GM10248 (cell line): ENCODE data around the gene VASH1.

ENCODE experiments used
- CTCF ChIA-PET: fragments of 300-600 bp; sonication (Branson Sonifier 250); formaldehyde crosslinking; extraction: SDS; loops from one replicate; lab custom pipeline; 2021; ENCODE audit warnings: antibody characterized with exemption; lab: Yijun Ruan, JAX
- POLR2A ChIA-PET: fragments of 350-650 bp; sonication (Branson Sonifier 250); formaldehyde crosslinking; extraction: SDS; loops from one replicate; lab custom pipeline; 2020; ENCODE audit warnings: antibody characterized with exemption; lab: Yijun Ruan, JAX
- DNase-seq: peaks from one replicate; pipeline ENCODE4 v3.0.0; 2012; ENCODE audit errors: extremely low spot score
- TF ChIP-seq, protein P1 (sequence below): IDR thresholded peaks from 2 replicates; pipeline ENCODE4 v1.5.1; 2012; ENCODE audit warnings: mild to moderate bottlenecking, low read depth; ENCODE audit errors: extremely low read depth, missing control alignments, control extremely low read depth

The VASH1 gene

DNA sequence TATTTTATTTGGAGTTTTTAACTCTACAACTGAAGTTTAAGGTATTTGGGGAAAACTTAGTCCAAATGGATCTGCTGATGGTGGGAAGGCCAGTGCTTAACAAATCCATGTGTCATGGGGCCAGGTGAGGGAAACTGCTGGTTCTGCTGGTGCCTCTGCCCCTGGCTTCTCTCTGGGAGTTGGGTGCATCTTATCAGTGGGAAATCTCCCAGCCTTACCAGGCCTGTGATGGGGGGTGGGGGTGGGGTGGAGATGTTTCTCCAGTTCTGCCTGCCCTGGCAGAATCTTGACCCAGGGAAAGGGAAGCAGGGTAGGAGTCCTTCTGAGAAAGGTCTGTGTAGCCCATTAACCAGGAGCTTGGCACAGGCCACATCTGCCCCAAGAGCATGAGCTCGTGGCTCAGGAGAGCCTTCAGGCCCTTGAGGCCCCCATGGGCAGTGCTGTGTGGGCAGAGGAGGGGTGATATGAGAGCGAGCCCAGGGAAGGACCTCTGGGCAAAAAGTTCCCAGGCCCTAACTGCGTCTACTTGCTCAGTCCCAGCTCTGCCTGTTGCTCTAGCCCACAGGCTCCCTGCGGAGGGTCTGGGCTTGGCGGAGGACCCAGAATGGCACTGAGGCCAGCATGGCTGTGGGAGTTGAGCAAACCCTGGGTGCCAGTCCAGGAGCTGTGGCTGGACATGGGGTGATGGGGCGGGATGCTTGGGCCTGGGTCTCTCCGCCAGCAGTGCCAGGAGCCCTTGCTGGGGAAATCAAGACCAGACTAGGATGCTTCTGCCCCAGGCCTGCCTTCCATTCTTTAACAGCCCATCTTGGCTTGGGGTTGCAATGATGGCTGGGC, 18.2 kb downstream of the VASH1 start:
- no peak for DNase-seq
- ChIA-PET POLR2A (no interaction called here), CTCF (interaction anchor here (2.1 to 10.4 kb wide), 2 partner anchors 11 to 69 kb away, joined by 7 to 106 read pairs; no protein-coding TSS in a partner anchor)
- TF ChIP-seq, protein P1, sequence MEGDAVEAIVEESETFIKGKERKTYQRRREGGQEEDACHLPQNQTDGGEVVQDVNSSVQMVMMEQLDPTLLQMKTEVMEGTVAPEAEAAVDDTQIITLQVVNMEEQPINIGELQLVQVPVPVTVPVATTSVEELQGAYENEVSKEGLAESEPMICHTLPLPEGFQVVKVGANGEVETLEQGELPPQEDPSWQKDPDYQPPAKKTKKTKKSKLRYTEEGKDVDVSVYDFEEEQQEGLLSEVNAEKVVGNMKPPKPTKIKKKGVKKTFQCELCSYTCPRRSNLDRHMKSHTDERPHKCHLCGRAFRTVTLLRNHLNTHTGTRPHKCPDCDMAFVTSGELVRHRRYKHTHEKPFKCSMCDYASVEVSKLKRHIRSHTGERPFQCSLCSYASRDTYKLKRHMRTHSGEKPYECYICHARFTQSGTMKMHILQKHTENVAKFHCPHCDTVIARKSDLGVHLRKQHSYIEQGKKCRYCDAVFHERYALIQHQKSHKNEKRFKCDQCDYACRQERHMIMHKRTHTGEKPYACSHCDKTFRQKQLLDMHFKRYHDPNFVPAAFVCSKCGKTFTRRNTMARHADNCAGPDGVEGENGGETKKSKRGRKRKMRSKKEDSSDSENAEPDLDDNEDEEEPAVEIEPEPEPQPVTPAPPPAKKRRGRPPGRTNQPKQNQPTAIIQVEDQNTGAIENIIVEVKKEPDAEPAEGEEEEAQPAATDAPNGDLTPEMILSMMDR, result no peak

DNA sequence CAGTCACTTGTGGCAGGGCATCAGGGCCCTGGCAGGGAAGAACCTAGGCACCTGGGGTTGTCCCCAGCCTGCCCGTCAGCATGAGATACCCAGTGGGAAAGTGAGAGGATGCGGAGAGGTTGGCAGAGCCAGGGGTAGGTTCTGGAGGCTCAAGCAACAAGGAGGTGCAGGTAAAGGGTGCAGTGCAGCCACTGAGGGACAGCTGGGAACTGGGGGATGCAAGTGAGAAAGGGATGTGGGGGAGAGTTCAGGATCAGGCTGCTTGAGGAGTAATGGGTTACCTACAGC, 18.7 kb downstream of the VASH1 start:
- CTCF ChIA-PET, result interaction anchor here (2.1 to 10.4 kb wide), 2 partner anchors 11 to 69 kb away, joined by 7 to 106 read pairs; no protein-coding TSS in a partner anchor

DNA sequence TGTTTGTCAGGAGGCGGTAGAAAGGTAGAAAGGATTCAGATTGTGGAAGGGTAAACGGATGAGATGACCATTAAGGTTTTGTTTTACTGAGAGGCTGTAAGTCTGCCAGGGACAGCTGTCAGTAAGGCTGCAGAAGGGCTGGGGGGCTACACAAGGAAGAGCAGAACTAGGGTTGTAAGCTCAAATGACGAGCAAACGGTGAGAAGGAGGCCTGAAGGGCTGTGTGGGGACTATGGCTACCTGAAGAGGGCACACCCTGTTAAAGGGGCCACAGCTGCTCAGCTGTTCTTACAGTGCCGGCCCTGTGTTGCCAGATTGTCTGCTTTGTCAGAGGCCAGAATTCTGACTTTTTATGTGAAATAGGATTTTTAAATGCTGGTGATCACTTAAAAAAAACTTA, 19.1 kb downstream of the VASH1 start:
- DNase-seq, result no peak
- TF ChIP-seq, protein P1, result no peak
- POLR2A ChIA-PET, result no interaction called here
- CTCF ChIA-PET, result interaction anchor here (8.2 to 10.4 kb wide), 2 partner anchors 12 to 69 kb away, joined by 106 to 122 read pairs; no protein-coding TSS in a partner anchor

More for the DNA sequence above, 18.7 kb downstream of the VASH1 start:
- TF ChIP-seq, protein P1, result no peak
- no peak for DNase-seq
- POLR2A ChIA-PET, result no interaction called here

DNA sequence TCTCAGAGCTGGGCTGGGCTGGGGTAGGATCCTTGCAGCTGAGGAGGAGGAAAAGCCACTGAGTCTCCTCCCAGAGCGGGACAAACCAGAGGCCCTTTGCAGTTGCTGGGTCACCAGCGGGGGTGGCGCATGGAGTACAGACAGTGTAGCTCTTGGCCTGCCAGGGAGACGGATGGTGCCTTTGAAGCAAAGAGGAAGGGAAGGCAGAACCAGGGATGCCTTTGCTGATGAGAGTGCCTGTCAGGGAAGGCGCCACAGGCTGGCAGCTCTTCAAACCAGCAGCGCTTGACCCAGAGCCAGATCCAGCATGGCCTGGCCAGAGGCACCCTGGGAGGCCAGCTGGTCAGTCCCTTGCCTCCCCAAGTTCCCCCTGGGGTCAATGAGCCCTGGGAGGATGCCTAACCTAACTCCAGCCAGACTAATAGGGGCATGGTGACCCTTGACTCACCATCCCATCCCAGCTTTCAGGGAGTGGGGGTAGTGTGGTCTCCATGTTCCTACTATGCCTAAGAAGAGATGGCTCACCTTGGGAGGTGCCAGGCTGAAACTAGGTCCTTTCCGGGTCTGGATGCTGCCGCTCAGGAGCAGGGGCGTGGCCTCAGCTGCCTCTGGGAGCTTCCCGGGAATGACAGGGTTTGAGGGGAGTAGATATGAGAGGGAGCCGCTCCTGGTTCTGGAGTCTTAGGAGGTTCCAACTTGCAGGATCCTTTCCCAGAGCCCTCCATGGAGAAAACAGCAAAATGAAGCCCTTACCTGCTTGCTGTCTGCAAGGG, 19.8 kb downstream of the VASH1 start:
- TF ChIP-seq, protein P1, result no peak
- CTCF ChIA-PET, result interaction anchor here (8.2 to 10.4 kb wide), 2 partner anchors 12 to 70 kb away, joined by 106 to 122 read pairs; no protein-coding TSS in a partner anchor
- no peak for DNase-seq
- POLR2A ChIA-PET, result no interaction called here

DNA sequence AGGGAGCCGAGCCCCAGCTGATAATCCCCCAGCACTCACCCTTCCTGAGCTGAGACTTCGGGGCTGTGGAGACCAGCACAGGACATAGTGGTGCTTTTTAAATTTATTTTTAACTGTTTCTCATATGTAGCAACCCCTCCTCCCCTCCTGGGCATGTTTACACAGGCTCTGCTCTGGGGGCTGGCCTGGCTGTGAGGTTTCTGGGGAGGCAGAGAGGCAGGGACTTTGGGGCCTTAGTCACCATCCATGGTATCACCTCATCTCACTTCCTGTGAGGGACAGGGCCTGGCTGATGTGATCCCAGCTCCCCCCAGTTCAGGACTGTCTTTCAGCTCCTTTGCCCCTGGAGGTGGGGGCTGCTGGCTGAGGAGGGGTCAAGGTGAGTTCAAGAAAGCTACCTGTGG, 20.4 kb downstream of the VASH1 start:
- TF ChIP-seq, protein P1, result no peak
- CTCF ChIA-PET, result interaction anchor here (5.5 to 10.4 kb wide), 3 partner anchors 13 to 71 kb away, joined by 45 to 122 read pairs (median 106); partner anchors contain the start of gene ANGEL1
- DNase-seq, result no peak
- POLR2A ChIA-PET, result interaction anchor here (1.4 kb wide), 1 partner anchor 13 kb away, joined by 3 read pairs; no protein-coding TSS in a partner anchor
